SJCRH30 (cell line): ENCODE results near the gene CCDC61. TPM values are rescaled to one million over a fixed set of nuclear protein-coding genes. Genes with fewer than 3 reads are reported as not detected.

Experiments used
- DNase-seq, 2 experiments: peaks; one replicate each; pipeline ENCODE4 v3.0.0-alpha.2; 2015 to 2020
- H3K27ac ChIP-seq: fragments of 250-450 bp; sonication (Bioruptor Pico); 2 replicates; pipeline ENCODE4 v1.5.1; 2020; ENCODE audit warnings: mild to moderate bottlenecking, moderate library complexity
- H3K27me3 ChIP-seq: fragments of 250-450 bp; sonication (Bioruptor Pico); 2 replicates; pipeline ENCODE4 v1.5.1; 2020; ENCODE audit warnings: mild to moderate bottlenecking, moderate library complexity
- H3K36me3 ChIP-seq: fragments of 250-450 bp; sonication (Bioruptor Pico); 2 replicates; pipeline ENCODE4 v1.5.1; 2020; ENCODE audit warnings: mild to moderate bottlenecking, moderate library complexity
- H3K4me1 ChIP-seq: fragments of 250-450 bp; sonication (Bioruptor Pico); 2 replicates; pipeline ENCODE4 v1.5.1; 2020; ENCODE audit warnings: mild to moderate bottlenecking, moderate library complexity
- H3K4me3 ChIP-seq: fragments of 250-450 bp; sonication (Bioruptor Pico); 2 replicates; pipeline ENCODE4 v1.5.1; 2020; ENCODE audit warnings: mild to moderate bottlenecking, moderate library complexity
- H3K9me3 ChIP-seq: fragments of 250-450 bp; sonication (Bioruptor Pico); replicated peaks from 2 replicates; pipeline ENCODE4 v1.5.1; 2020; ENCODE audit warnings: mild to moderate bottlenecking, moderate library complexity
- total RNA-seq: library from RNA; depleted of rRNA; stranded (reverse); fragments of >200 nt; shearing (Covaris generic); gene quantifications from 2 replicates; pipeline ENCODE4 v1.2.3, GENCODE V29; 2014

CCDC61 gene
- total RNA-seq, 1 experiment from 2014 or later: 4.0 TPM

DNA sequence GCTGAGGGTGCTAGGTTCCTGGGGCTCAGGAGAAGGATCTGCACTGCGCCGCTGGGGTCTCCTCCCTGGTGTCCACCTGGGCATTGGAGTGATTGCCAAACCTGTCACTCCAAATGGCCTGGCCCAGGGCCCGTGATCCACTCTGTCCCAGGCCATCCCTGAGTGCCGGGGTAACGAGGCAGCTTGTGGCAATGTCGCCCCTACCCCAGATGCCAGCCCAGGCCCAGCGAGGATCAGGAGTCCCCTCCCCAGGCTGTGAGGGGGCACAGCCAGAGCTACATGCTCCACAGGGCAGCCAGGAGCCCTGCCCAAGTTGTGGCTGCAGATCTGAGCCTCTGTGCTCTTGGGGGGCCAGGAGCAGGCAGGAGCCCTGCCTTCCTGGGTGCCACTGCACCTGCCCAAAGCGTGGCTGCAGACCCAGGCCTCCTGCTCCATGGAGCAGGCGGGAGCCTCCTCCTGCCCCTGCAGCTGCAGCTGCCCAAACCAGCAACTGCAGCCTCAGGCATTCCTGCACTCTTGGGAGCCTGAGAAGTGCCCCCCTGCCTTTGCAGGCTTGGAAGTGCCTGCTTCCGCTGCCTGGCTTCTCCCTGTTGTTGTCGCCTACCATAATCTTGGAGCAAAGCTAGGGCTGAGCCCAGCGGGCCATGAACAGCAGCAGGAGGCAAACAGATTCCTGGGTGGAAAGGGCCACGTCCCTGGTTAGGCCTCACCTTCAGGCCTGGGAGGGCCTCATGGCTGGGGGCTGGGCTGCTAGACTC is 40.9 kb downstream of the CCDC61 start:
- H3K4me1 ChIP-seq: peaks cover 35% of the 10 kb centered on the region
- H3K27ac ChIP-seq: peak overlapping the region; percentile 50
- H3K4me3 ChIP-seq: no peak overlapping the region
- H3K27me3 ChIP-seq: no peaks in the 10 kb centered on the region
- no peaks in the 10 kb centered on the region for H3K9me3 ChIP-seq
- DNase-seq: peak; percentile 67 to 78
- no peaks in the 10 kb centered on the region for H3K36me3 ChIP-seq

DNA sequence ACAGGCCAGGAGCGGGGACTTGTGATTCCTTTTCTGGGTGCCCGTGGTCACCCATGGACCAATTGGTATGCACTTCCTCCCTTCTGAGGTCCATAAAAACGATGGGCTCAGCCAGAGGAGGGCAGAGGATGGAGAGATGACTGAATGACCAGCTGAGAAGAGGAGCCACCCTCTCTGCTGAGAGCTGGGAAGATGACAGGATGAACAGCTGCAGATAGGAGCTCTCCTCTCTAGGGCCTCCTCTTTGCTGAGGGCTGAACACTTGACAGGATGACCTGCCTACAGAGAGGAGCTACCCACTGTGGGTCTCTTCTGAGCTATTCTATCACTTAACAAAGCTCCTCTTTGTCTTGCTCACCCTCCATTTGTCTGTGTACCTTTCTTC is 41.5 kb downstream of the CCDC61 start:
- Histone ChIP-seq H3K27me3 (no peaks in the 10 kb centered on the region), H3K36me3 (no peaks in the 10 kb centered on the region), H3K4me1 (peaks cover 30% of the 10 kb centered on the region), H3K9me3 (no peaks in the 10 kb centered on the region), H3K27ac (peak overlapping the region; percentile 50), H3K4me3 (no peak overlapping the region)
- peak; percentile 78 to 90 for DNase-seq

DNA sequence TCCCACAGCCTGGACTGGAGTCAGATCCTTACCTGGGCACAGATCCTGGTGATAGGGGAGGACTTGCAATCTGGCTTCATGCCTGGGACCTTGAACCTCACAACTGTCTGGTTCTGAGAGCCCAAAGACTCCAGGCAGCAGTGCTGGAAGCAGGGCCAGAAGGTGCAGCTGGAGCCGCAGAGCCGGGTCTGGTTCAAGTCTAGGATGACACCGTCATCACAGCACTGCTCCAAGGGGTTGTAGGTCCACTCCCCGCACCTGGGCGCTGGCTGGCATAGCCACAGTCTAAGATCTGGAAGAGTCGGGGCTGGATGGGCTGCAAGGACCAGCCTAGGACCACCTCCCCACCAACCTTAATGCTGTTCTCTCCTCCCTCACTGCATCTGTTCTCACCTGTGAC is 44.9 kb downstream of the CCDC61 start:
- H3K9me3 ChIP-seq: no peaks in the 10 kb centered on the region
- H3K36me3 ChIP-seq: no peaks in the 10 kb centered on the region

DNA sequence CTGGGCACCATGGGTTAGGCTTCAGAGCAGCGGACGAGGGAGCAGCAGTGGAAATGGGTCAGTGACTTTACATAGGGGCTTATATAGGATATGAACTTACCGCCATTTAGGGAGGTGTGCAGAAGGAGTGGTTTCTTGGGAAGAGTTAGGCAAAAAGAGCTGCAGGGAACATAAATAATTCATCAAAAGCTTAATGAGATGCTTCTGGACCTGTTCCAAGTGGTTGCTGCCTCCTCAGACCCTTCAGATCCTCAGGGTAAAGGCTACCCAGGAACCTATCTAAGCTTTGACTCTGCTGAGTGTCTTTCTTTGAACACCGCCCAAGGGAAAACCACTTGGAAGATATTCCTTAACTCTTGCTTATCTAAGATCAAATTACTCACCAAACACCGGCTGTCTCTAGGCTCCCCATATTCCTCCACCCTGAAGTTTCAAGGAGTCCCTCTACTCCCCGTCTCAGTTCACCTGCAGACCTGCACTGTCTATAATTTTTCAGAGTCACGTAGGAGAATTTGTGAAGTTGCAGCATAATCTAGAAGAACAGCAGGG is 45.8 kb downstream of the CCDC61 start, which contains the start of gene IGFL4:
IGFL4 (minus strand) TSS at position 51 of the 549 bp plus-strand sequence; CDS start at position 11, 40 bp downstream.
- H3K4me1 ChIP-seq: peaks cover 18% of the 10 kb centered on the region
- H3K36me3 ChIP-seq: no peaks in the 10 kb centered on the region
- no peak within 1 kb of the TSS for H3K27ac ChIP-seq
- H3K27me3 ChIP-seq: no peaks in the 10 kb centered on the region
- H3K9me3 ChIP-seq: no peaks in the 10 kb centered on the region
- H3K4me3 ChIP-seq: no peak within 1 kb of the TSS
- peak in 1 of 2 experiments; percentile 41 for DNase-seq

More for the DNA sequence above, 44.9 kb downstream of the CCDC61 start:
- no peak for DNase-seq
- Histone ChIP-seq H3K27me3 (no peaks in the 10 kb centered on the region), H3K4me3 (no peak overlapping the region), H3K4me1 (peaks cover 22% of the 10 kb centered on the region), H3K27ac (no peak overlapping the region)

DNA sequence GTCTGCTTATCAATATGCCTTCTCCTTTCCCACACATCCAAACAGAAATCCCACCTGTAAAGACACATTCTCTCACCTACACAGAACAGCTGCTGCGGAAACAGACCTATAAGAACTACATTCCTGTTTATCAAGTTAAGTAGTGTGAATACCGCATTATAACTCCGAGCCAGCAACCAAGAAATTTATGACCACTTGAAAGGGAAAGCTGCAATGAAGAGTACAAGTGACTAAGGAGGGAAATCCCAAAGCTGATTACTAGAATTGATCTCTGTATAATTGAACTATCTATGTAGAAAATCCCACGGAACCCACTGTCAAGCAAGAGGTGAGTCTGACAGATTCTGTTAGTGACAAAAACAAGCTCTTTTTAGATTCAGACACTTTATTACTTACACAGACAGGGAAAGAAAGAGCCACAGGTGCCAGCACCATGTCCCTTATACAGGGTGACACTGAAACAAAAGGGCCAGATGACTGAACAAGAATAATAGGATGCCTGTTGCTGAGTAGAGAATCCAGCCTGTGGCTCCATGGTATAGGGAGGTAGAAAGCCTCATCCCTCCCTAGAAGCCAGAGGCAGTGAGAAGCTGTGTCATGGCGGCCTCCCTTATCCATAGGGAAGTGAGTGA is 47.1 kb downstream of the CCDC61 start:
- Histone ChIP-seq H3K36me3 (no peaks in the 10 kb centered on the region), H3K4me3 (no peak overlapping the region), H3K4me1 (peaks cover 5% of the 10 kb centered on the region), H3K9me3 (no peaks in the 10 kb centered on the region), H3K27me3 (no peaks in the 10 kb centered on the region), H3K27ac (no peak overlapping the region)
- DNase-seq: no peak

DNA sequence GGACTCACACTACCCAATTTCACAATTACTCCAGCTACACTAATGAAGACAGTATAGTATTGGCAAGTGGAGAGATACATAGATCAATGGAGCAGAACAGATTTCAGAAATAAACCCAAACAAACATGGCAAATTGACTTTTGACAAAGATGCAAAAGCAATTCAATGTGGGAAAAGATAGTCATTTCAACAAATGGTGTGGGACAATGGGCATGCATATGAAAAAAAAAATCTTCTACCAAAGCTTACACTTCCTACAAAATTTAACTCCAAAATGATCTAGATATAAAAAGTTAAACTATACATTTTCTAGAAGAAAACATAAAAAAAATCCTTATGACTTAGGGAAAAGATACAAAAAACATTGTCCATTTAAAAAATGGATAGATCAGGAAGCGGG is 48.3 kb downstream of the CCDC61 start:
- Histone ChIP-seq H3K36me3 (no peaks in the 10 kb centered on the region), H3K27ac (no peak overlapping the region), H3K9me3 (no peaks in the 10 kb centered on the region), H3K27me3 (no peaks in the 10 kb centered on the region), H3K4me1 (peaks cover 2% of the 10 kb centered on the region; the same call in 1 of the 2 replicates), H3K4me3 (no peak overlapping the region)
- no peak for DNase-seq

DNA sequence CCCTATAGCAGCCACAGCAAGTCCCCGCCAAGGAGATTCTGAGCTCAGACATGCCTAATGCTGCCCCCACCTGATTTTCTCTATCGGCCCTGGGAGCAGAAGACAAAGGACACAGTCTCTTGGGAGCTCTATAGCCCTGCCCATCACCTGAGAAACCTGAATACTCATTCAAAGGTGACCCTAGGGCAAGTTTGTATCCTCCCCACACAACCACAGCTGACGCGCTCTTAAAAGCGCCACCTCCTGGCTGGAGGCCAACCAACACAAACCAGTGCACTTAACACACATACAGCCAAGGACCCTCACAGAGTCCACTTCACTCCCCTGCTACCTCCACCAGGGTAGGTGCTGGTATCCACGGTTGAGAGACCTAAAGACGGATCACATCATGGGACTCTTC is 54.3 kb downstream of the CCDC61 start:
- H3K9me3 ChIP-seq: no peaks in the 10 kb centered on the region
- no peak overlapping the region for H3K27ac ChIP-seq
- no peak overlapping the region for H3K4me3 ChIP-seq
- H3K36me3 ChIP-seq: no peaks in the 10 kb centered on the region
- H3K27me3 ChIP-seq: 0 out of 2 replicates have a peak, but pooled peaks cover 3% of the 10 kb centered on the region
- H3K4me1 ChIP-seq: no peaks in the 10 kb centered on the region
- peak in 1 of 2 experiments; percentile 35 for DNase-seq

DNA sequence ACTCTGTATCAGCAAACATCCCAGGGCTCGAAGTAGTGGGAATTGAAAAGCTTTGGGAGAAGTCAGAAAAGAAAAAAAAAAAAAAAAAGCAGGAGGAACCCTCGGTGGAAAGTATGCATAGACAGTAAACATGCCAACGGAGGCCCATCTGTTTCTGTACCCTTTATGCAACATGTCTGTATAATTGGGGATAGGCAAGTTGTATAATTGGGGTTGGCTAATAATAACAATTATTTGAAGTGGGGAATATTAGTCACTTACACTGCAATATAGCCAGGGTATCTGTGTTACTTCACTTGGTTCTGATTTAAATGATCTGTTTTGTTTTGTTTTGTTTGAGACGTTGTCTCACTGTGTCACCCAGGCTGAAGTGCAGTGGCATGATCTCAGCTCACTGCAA is 57.6 kb downstream of the CCDC61 start:
- Histone ChIP-seq H3K27ac (no peak overlapping the region), H3K4me1 (no peaks in the 10 kb centered on the region), H3K27me3 (peaks cover 3% of the 10 kb centered on the region; the same call in 1 of the 2 replicates), H3K4me3 (no peak overlapping the region), H3K36me3 (no peaks in the 10 kb centered on the region), H3K9me3 (no peaks in the 10 kb centered on the region)
- DNase-seq: no peak

DNA sequence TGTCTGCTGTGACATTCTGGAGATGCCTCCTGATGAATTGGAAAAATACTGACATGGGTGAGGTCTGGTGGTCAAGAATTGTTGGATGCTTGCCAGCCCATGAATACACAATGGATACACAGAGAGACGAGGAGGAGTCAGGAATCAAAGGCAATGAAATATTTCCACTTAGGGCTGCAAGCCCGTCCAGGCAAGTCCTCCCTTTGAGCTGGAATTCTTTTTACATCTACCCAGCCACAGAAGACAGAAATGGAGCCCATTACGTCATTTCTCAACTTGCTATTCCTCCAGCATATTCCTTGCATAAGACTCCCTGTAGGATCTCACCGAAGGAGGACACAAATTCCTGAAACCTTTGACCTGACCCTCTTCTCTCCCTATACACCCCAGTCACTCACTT is 61.3 kb downstream of the CCDC61 start:
- H3K9me3 ChIP-seq: peaks cover 3% of the 10 kb centered on the region; the same call in 1 of the 2 replicates
- peaks cover 4% of the 10 kb centered on the region; the same call in 1 of the 2 replicates for H3K27me3 ChIP-seq
- DNase-seq: no peak
- no peak overlapping the region for H3K27ac ChIP-seq
- no peaks in the 10 kb centered on the region for H3K4me1 ChIP-seq
- H3K4me3 ChIP-seq: no peak overlapping the region
- H3K36me3 ChIP-seq: no peaks in the 10 kb centered on the region

DNA sequence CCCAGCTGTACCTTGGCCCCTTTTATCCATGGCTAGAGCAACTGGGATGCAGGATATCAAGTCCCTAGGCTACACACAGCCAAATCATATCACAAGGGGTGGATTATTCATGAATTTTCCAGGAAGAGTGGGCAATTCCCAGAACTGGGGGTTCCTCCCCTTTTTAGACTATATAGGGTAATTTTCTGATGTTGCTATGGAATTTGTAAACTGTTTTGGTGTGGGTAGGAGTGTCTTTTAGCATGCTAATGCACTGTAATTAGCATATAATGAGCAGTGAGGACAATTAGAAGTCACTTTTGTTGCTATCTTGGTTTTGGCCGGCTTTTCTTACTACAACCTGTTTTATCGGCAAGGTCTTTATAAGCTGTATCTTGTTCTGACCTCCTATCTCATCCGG is 63.5 kb downstream of the CCDC61 start:
- Histone ChIP-seq H3K27ac (no peak overlapping the region), H3K4me3 (no peak overlapping the region), H3K36me3 (no peaks in the 10 kb centered on the region), H3K4me1 (no peaks in the 10 kb centered on the region), H3K27me3 (peaks cover 5% of the 10 kb centered on the region; the same call in 1 of the 2 replicates), H3K9me3 (peaks cover 3% of the 10 kb centered on the region)
- no peak for DNase-seq

DNA sequence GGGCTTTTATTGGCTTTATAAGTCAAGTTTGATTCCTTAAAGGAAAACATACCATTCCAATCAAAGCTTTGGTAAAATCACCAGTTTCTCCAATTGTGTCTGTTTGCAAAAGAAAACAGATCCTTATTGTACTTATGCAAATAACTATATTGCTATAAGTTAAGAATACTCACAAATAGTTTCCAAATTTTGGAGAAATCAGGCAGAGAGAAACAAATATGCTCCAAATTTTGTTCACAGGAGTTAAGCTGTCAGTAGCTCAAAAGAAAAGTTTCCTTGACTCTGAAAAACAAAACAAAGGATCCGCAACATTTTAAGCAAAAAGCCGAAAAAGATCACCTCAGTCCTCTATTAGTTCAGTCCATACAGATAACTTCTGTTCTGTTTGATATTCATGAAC is 64.7 kb downstream of the CCDC61 start:
- no peak overlapping the region for H3K4me3 ChIP-seq
- H3K36me3 ChIP-seq: no peaks in the 10 kb centered on the region
- peaks cover 5% of the 10 kb centered on the region; the same call in 1 of the 2 replicates for H3K27me3 ChIP-seq
- peaks cover 3% of the 10 kb centered on the region for H3K9me3 ChIP-seq
- DNase-seq: no peak
- H3K27ac ChIP-seq: no peak overlapping the region
- no peaks in the 10 kb centered on the region for H3K4me1 ChIP-seq

DNA sequence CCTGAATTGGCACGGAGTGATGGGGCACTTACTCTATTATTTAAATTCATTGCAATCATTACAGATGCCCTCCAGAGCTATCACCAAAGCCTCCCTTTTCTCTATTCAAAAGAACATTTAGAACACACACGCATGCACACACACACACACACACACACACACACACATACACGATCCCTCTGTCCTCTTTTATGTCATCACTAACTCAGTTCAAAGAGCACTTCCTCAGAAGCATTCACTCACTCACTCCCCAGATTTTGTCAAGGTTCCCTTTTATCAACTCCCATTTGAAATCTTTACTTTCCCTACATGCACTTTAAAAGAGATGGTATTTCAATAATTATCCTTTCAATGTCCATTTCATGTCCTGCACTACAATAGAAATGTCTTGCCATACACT is 67.9 kb downstream of the CCDC61 start:
- no peak for DNase-seq
- H3K27me3 ChIP-seq: 0 out of 2 replicates have a peak, but pooled peaks cover 12% of the 10 kb centered on the region
- no peak overlapping the region for H3K27ac ChIP-seq
- H3K9me3 ChIP-seq: peaks cover 3% of the 10 kb centered on the region
- H3K36me3 ChIP-seq: no peaks in the 10 kb centered on the region
- H3K4me1 ChIP-seq: peaks cover 2% of the 10 kb centered on the region
- H3K4me3 ChIP-seq: no peak overlapping the region

DNA sequence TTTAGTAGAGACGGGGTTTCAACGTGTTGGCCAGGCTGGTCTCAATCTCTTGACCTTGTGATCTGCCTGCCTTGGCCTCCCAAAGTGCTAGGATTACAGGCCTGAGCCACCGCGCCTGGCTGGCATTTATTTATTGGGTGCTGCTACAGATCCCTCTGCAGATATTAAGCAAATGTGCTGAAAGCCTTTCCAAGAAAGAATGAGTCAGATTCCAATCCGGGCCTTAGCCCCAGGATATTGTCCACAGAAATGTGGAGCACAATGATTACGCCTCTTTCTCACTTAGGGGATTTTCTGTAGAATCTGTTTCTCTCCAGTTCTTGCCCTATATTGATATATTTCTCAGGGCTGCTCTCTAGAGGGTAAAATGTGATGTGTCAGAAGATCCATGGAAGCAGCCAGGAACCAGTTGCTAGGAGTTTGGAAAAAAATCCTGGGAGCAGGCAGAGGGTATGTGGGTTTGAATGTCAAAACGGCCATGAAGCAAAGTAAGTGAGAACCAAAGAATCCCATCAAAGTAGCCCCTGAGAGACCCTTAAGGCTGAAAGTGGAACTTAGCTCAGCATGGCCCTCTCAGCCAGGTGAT is 70.3 kb downstream of the CCDC61 start:
- H3K9me3 ChIP-seq: no peaks in the 10 kb centered on the region; the same call in 1 of the 2 replicates
- no peak overlapping the region for H3K4me3 ChIP-seq
- DNase-seq: no peak
- H3K4me1 ChIP-seq: peaks cover 5% of the 10 kb centered on the region
- H3K27me3 ChIP-seq: peaks cover 12% of the 10 kb centered on the region; the same call in 1 of the 2 replicates
- H3K27ac ChIP-seq: no peak overlapping the region
- H3K36me3 ChIP-seq: no peaks in the 10 kb centered on the region

DNA sequence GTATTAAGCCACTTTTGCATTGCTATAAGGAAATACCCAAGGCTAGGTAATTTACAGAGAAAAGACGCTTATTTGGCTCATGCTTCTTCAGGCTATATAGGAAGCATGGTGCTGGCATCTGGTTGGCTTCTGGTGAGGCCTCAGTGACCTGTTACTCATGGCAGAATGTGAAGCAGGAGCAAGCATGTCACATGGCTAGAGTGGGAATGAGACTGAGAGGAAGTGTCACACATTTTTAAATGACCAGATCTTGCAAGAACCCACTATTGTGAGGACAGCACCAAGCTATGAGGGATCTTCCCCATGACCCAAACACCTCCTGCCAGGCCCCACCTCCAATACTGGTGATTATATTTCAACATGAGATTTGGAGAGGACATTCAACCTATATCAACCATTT is 71.2 kb downstream of the CCDC61 start:
- H3K36me3 ChIP-seq: no peaks in the 10 kb centered on the region

DNA sequence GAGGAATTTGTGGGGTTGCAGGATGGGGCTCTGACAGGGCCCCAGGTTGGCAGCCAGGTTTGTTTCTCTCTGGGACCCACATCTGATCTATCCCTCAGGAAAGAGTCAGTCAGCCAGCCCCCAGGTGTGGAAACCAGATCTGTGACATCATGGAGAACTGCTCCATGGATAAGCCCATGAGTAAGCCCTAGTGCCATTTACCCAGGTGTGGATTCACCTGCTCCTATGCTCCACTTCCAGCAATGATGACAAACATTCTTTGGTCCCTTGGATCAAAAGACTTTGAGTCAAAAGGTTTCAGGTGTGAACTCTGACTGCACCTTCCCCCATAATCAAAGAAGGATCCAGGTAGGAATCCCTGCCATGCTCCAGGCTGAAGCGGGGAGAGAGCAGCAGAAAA is 72.4 kb downstream of the CCDC61 start:
- DNase-seq: no peak
- H3K4me1 ChIP-seq: peaks cover 5% of the 10 kb centered on the region
- no peaks in the 10 kb centered on the region for H3K36me3 ChIP-seq
- peaks cover 7% of the 10 kb centered on the region; the same call in 1 of the 2 replicates for H3K27me3 ChIP-seq
- H3K9me3 ChIP-seq: no peaks in the 10 kb centered on the region; the same call in 1 of the 2 replicates
- H3K27ac ChIP-seq: no peak overlapping the region
- no peak overlapping the region for H3K4me3 ChIP-seq

More for the DNA sequence above, 71.2 kb downstream of the CCDC61 start:
- DNase-seq: no peak
- H3K9me3 ChIP-seq: no peaks in the 10 kb centered on the region; the same call in 1 of the 2 replicates
- H3K27me3 ChIP-seq: peaks cover 8% of the 10 kb centered on the region; the same call in 1 of the 2 replicates
- H3K4me1 ChIP-seq: peaks cover 5% of the 10 kb centered on the region
- H3K4me3 ChIP-seq: no peak overlapping the region
- no peak overlapping the region for H3K27ac ChIP-seq
